HCT116 (cell line): Measurements from ENCODE around the gene KLHL33. TPM values are rescaled to one million over a fixed set of nuclear protein-coding genes. Genes with fewer than 3 reads are reported as not detected.

Experiments
- ATAC-seq: fragments of 200-7000 bp; cut with Tn5 transposase; 2 replicates; pipeline ENCODE4 v1.9.1; 2020; ENCODE audit warnings: mild to moderate bottlenecking, moderate library complexity
- BruUV-seq: library from RNA; stranded (reverse); fragments of 400-500 nt; replicated peaks from 2 replicates; lab custom pipeline; 2021; lab: Mats Ljungman, UMichigan
- CTCF ChIA-PET: fragments of 300-600 bp; sonication (Branson Sonifier 250); formaldehyde crosslinking; loops from one replicate; lab custom pipeline; 2021; ENCODE audit warnings: antibody characterized with exemption; lab: Charles Lee
- POLR2A ChIA-PET: fragments of 300-600, 350-600 bp; sonication (Branson Sonifier 250); formaldehyde crosslinking; loops from one replicate; lab custom pipeline; 2021; ENCODE audit warnings: antibody characterized with exemption; lab: Charles Lee
- RAD21 ChIA-PET, 2 experiments: fragments of 300-600 bp; sonication (Branson Sonifier 250); formaldehyde crosslinking; loops; one replicate each; lab custom pipeline; 2023; ENCODE audit warnings: low total read pairs in 2 of 2; ENCODE audit not compliant: uncharacterized antibody in 2 of 2, unreplicated experiment in 2 of 2, low non-redundant PET in 1 of 2; lab: Charles Lee
- DNase-seq: peaks from one replicate; pipeline ENCODE4 v3.0.0-alpha.2; 2010; ENCODE audit warnings: low read depth, low spot score
- H2AFZ ChIP-seq: fragments of 200-600 bp; shearing (Covaris generic), sonication (generic); 2 replicates; pipeline ENCODE4 v1.6.1; 2017; ENCODE audit warnings: low read depth, mixed run types, mixed read lengths, antibody characterized with exemption, low read length; ENCODE audit not compliant: poor library complexity, severe bottlenecking
- H3K27ac ChIP-seq: 2 replicates; pipeline ENCODE4 v1.5.1; 2012; ENCODE audit warnings: low read depth, low read length
- H3K27me3 ChIP-seq: fragments of 200-600 bp; sonication (generic); 2 replicates; pipeline ENCODE4 v1.6.1; 2016; ENCODE audit warnings: mixed run types, low read length, mixed read lengths; ENCODE audit not compliant: insufficient read depth
- H3K36me3 ChIP-seq, 2 experiments: fragments of 200-500 bp in 1 of 2; fragments of 200-600 bp in 1 of 2; sonication (Bioruptor generic) in 1 of 2; sonication (generic) in 1 of 2; 2 replicates each; pipeline versions ENCODE4 v1.5.1 to v1.6.1; 2014 to 2016; ENCODE audit warnings: low read length in 2 of 2, inconsistent platforms in 1 of 2, mixed read lengths in 1 of 2, mixed run types in 1 of 2; ENCODE audit not compliant: insufficient read depth in 2 of 2, control insufficient read depth in 1 of 2
- H3K4me1 ChIP-seq, 2 experiments: fragments of 200-600 bp in 1 of 2; sonication (generic) in 1 of 2; 2 replicates each; pipeline versions ENCODE4 v1.5.1 to v1.6.1; 2012 to 2017; ENCODE audit warnings: low read length in 2 of 2, inconsistent platforms in 1 of 2, mild to moderate bottlenecking in 1 of 2, mixed read lengths in 1 of 2, mixed run types in 1 of 2, moderate library complexity in 1 of 2; ENCODE audit not compliant: insufficient read depth in 2 of 2, control insufficient read depth in 1 of 2
- H3K4me2 ChIP-seq: fragments of 200-600 bp; sonication (generic); 2 replicates; pipeline ENCODE4 v1.6.1; 2017; ENCODE audit warnings: mixed run types, low read length, mixed read lengths
- H3K4me3 ChIP-seq, 2 experiments: fragments of 200-600 bp in 1 of 2; sonication (generic) in 1 of 2; replicated peaks in 1 of 2; 2 replicates each; pipeline ENCODE4 v1.5.1; 2011 to 2016; ENCODE audit warnings: low read length in 2 of 2, control low read depth in 1 of 2, low read depth in 1 of 2, mild to moderate bottlenecking in 1 of 2, mixed read lengths in 1 of 2, mixed run types in 1 of 2
- H3K79me2 ChIP-seq: fragments of 200-600 bp; sonication (generic); 2 replicates; pipeline ENCODE4 v1.6.1; 2017; ENCODE audit warnings: mild to moderate bottlenecking, mixed run types, low read length, moderate library complexity, mixed read lengths; ENCODE audit not compliant: insufficient read depth
- H3K9ac ChIP-seq: fragments of 200-600 bp; sonication (generic); 2 replicates; pipeline ENCODE4 v1.6.1; 2016; ENCODE audit warnings: low read length, mixed read lengths
- H3K9me2 ChIP-seq: fragments of 200-600 bp; sonication (generic), shearing (Covaris generic); 2 replicates; pipeline ENCODE4 v1.6.1; 2017; ENCODE audit warnings: mixed run types, mild to moderate bottlenecking, moderate library complexity; ENCODE audit not compliant: insufficient read depth
- H3K9me3 ChIP-seq, 2 experiments: fragments of 200-500 bp in 1 of 2; fragments of 200-600 bp in 1 of 2; sonication (Bioruptor generic) in 1 of 2; sonication (generic) in 1 of 2; 2 replicates each; pipeline ENCODE4 v1.6.1; 2014 to 2017; ENCODE audit warnings: low read length in 2 of 2, mixed read lengths in 2 of 2, inconsistent platforms in 1 of 2, low read depth in 1 of 2, mild to moderate bottlenecking in 1 of 2, mixed run types in 1 of 2, moderate library complexity in 1 of 2; ENCODE audit not compliant: control insufficient read depth in 1 of 2, insufficient read depth in 1 of 2
- H4K20me1 ChIP-seq: fragments of 200-600 bp; sonication (generic), shearing (Covaris generic); 2 replicates; pipeline ENCODE4 v1.6.1; 2017; ENCODE audit warnings: mixed run types, mild to moderate bottlenecking, moderate library complexity; ENCODE audit not compliant: insufficient read depth
- ATF3 ChIP-seq: IDR thresholded peaks from 2 replicates; pipeline ENCODE4 v1.6.1; 2012
- CBX3 ChIP-seq: IDR thresholded peaks from 2 replicates; pipeline ENCODE4 v1.6.1; 2012; ENCODE audit warnings: low read depth
- CEBPB ChIP-seq: IDR thresholded peaks from 2 replicates; pipeline ENCODE4 v1.6.1; 2012; ENCODE audit warnings: low read depth
- CTCF ChIP-seq, 3 experiments: fragments of 200-600 bp in 1 of 3; sonication (generic) in 1 of 3; IDR thresholded peaks in 2 of 3; conservative IDR thresholded peaks in 1 of 3; 2 replicates each; pipeline ENCODE4 v1.5.1; 2012 to 2017; ENCODE audit warnings: low read depth in 2 of 3, low read length in 2 of 3, antibody characterized with exemption in 1 of 3, borderline replicate concordance in 1 of 3, control low read depth in 1 of 3, mild to moderate bottlenecking in 1 of 3, mixed read lengths in 1 of 3, mixed run types in 1 of 3, moderate library complexity in 1 of 3; ENCODE audit not compliant: insufficient read depth in 1 of 3
- EGR1 ChIP-seq: IDR thresholded peaks from 2 replicates; pipeline ENCODE4 v1.6.1; 2012; ENCODE audit warnings: low read depth
- FOSL1 ChIP-seq: IDR thresholded peaks from 2 replicates; pipeline ENCODE4 v1.6.1; 2012; ENCODE audit warnings: low read depth
- JUND ChIP-seq: IDR thresholded peaks from 2 replicates; pipeline ENCODE4 v1.6.1; 2012
- MAX ChIP-seq: IDR thresholded peaks from 2 replicates; pipeline ENCODE4 v1.6.1; 2012
- POLR2A ChIP-seq: IDR thresholded peaks from 2 replicates; pipeline ENCODE4 v1.7.0; 2011; ENCODE audit warnings: borderline replicate concordance; ENCODE audit not compliant: insufficient read depth, insufficient read length; ENCODE audit errors: extremely low read depth
- POLR2AphosphoS5 ChIP-seq: IDR thresholded peaks from 2 replicates; pipeline ENCODE4 v1.6.1; 2011; ENCODE audit warnings: mild to moderate bottlenecking, low read depth, low read length, moderate library complexity
- RAD21 ChIP-seq: IDR thresholded peaks from 2 replicates; pipeline ENCODE4 v1.6.1; 2012; ENCODE audit warnings: low read depth, mild to moderate bottlenecking
- REST ChIP-seq: IDR thresholded peaks from 2 replicates; pipeline ENCODE4 v1.6.1; 2012; ENCODE audit warnings: low read depth
- SIN3A ChIP-seq: IDR thresholded peaks from 2 replicates; pipeline ENCODE4 v1.6.1; 2012; ENCODE audit warnings: low read depth
- SP1 ChIP-seq: IDR thresholded peaks from 2 replicates; pipeline ENCODE4 v1.6.1; 2012; ENCODE audit warnings: low read depth
- SRF ChIP-seq: IDR thresholded peaks from 2 replicates; pipeline ENCODE4 v1.6.1; 2012; ENCODE audit warnings: low read depth
- TCF7L2 ChIP-seq: IDR thresholded peaks from 2 replicates; pipeline ENCODE4 v1.7.0; 2011; ENCODE audit warnings: borderline replicate concordance, inconsistent platforms; ENCODE audit not compliant: insufficient read depth, insufficient read length; ENCODE audit errors: extremely low read depth
- YY1 ChIP-seq: IDR thresholded peaks from 2 replicates; pipeline ENCODE4 v1.6.1; 2011; ENCODE audit warnings: low read length, low read depth, moderate library complexity, mild to moderate bottlenecking; ENCODE audit not compliant: insufficient replicate concordance; ENCODE audit errors: extremely low read depth
- ZBTB33 ChIP-seq: IDR thresholded peaks from 2 replicates; pipeline ENCODE4 v1.6.1; 2011; ENCODE audit warnings: mild to moderate bottlenecking, low read length, moderate library complexity; ENCODE audit not compliant: insufficient replicate concordance; ENCODE audit errors: extremely low read depth
- ZFX ChIP-seq: fragments of 450-650 bp; IDR thresholded peaks from 2 replicates; pipeline ENCODE4 v1.6.1; 2017
- ZNF274 ChIP-seq: fragments of 200-500 bp; sonication (Bioruptor generic); IDR thresholded peaks from 2 replicates; pipeline ENCODE4 v1.6.1; 2014; ENCODE audit warnings: mild to moderate bottlenecking, low read depth, low read length, inconsistent platforms
- intact Hi-C: fragments of 100-400 bp; cut with micrococcal nuclease; formaldehyde crosslinking; loops from 2 replicates; pipeline ENCODE4 v1.10.0; 2022
- total RNA-seq: library from RNA; stranded (reverse); gene quantifications from one replicate; pipeline ENCODE4 v1.2.1, GENCODE V29; 2021; ENCODE audit not compliant: unreplicated experiment

Gene KLHL33
- total RNA-seq, 1 experiment from 2014 or later = 0.05 TPM

- Histone ChIP-seq H3K27ac (no peak overlapping the region), H3K36me3 (no peaks in the 10 kb centered on the region), H2AFZ (no peak overlapping the region), H4K20me1 (no peaks in the 10 kb centered on the region), H3K4me2 (no peak overlapping the region), H3K9me2 (no peaks in the 10 kb centered on the region), H3K4me3 (no peak overlapping the region), H3K27me3 (no peaks in the 10 kb centered on the region), H3K9ac (no peak overlapping the region), H3K79me2 (no peaks in the 10 kb centered on the region), H3K4me1 (peaks cover 2 to 13% of the 10 kb centered on the region in 2 experiments; a peak in 3 of 4 replicates), H3K9me3 (no peaks in the 10 kb centered on the region)
- TF ChIP-seq TCF7L2 = no peak
- no peak for TF ChIP-seq ZFX
- no peak for TF ChIP-seq REST
- no peak for TF ChIP-seq SIN3A
- TF ChIP-seq CEBPB = no peak
- TF ChIP-seq CBX3 = no peak
- no peak for TF ChIP-seq EGR1
- no peak for TF ChIP-seq POLR2AphosphoS5
- no peak for TF ChIP-seq ZNF274
- TF ChIP-seq ZBTB33 = no peak
- TF ChIP-seq YY1 = no peak
- no peak for TF ChIP-seq MAX
- TF ChIP-seq SP1 = no peak
- no peak for TF ChIP-seq POLR2A
- no peak for TF ChIP-seq JUND
- TF ChIP-seq ATF3 = no peak
- no peak for TF ChIP-seq CTCF (IDR thresholded peaks at IDR 0.05 in 2 of 3, conservative IDR thresholded peaks at IDR 0.05 in 1 of 3; ENCODE audit: borderline replicate concordance in 1 of 3, insufficient read depth in 1 of 3, low read depth in 2 of 3, low read length in 2 of 3)
- no peak for TF ChIP-seq SRF
- TF ChIP-seq FOSL1 = no peak
- no peak for TF ChIP-seq RAD21
- no peak for DNase-seq
- POLR2A ChIA-PET = interaction anchor here (1.1 kb wide), 1 partner anchor 50 kb away, joined by 3 read pairs; no protein-coding TSS in a partner anchor
- BruUV-seq = no TSS peak
- RAD21 ChIA-PET = no interaction called here
- intact Hi-C loops = no loop called here
- CTCF ChIA-PET = no interaction called here
- no peak for ATAC-seq
Observed at GRCh38 chr14:20419419-20419818, 16.5 kb downstream of the KLHL33 start.
